Measurements from ENCODE around the gene TBC1D22A.
A peak's percentile ranks its signal among the peaks of the same experiment; 100 is the strongest.

Gene TBC1D22A

GRCh38 chr22:47190276-47190956 is 428.0 kb downstream of the TBC1D22A start:
- peak; percentile 6 for DNase-seq (ENCODE audit: low spot score)

GRCh38 chr22:47190957-47191670 is 428.7 kb downstream of the TBC1D22A start:
- no peak for DNase-seq (ENCODE audit: low spot score)

GRCh38 chr22:47191671-47192650 is 429.5 kb downstream of the TBC1D22A start:
- DNase-seq (ENCODE audit: low spot score) = no peak

GRCh38 chr22:47192651-47193437 is 430.4 kb downstream of the TBC1D22A start:
- DNase-seq (ENCODE audit: low spot score) = no peak

GRCh38 chr22:47193606-47194329 is 431.3 kb downstream of the TBC1D22A start:
- no peak for DNase-seq (ENCODE audit: low spot score)

GRCh38 chr22:47194476-47195155 is 432.2 kb downstream of the TBC1D22A start:
- no peak for DNase-seq (ENCODE audit: low spot score)

GRCh38 chr22:47195156-47195483 is 432.7 kb downstream of the TBC1D22A start:
- no peak for DNase-seq (ENCODE audit: low spot score)

- DNase-seq (ENCODE audit: low spot score) = no peak
Observed at GRCh38 chr22:47195484-47196165, 433.2 kb downstream of the TBC1D22A start.

GRCh38 chr22:47196166-47196849 is 433.9 kb downstream of the TBC1D22A start:
- no peak for DNase-seq (ENCODE audit: low spot score)

- DNase-seq (ENCODE audit: low spot score) = no peak
Observed at GRCh38 chr22:47196881-47197772, 434.7 kb downstream of the TBC1D22A start.

- DNase-seq (ENCODE audit: low spot score) = no peak
Observed at GRCh38 chr22:47197773-47198500, 435.5 kb downstream of the TBC1D22A start.

- DNase-seq (ENCODE audit: low spot score) = no peak
Observed at GRCh38 chr22:47198801-47199251, 436.4 kb downstream of the TBC1D22A start.

GRCh38 chr22:47199261-47199978 is 437.0 kb downstream of the TBC1D22A start:
- no peak for DNase-seq (ENCODE audit: low spot score)

GRCh38 chr22:47199979-47200272 is 437.5 kb downstream of the TBC1D22A start:
- no peak for DNase-seq (ENCODE audit: low spot score)

- DNase-seq (ENCODE audit: low spot score) = no peak
Observed at GRCh38 chr22:47200273-47201051, 438.0 kb downstream of the TBC1D22A start.
